NCI-H2196 (cell line): Measurements from ENCODE around the gene TAF9B.
A peak's percentile ranks its signal among the peaks of the same experiment; 100 is the strongest.
"Not testable (repeated sequence)": the region's sequence is repeated elsewhere in the genome, so short reads cannot be mapped to it uniquely, and the experiment has no call there.

Experiments used
- DNase-seq: peaks from one replicate; lab custom pipeline; 2025; ENCODE audit not compliant: unreplicated experiment; lab: John Stamatoyannopoulos, UW

TAF9B gene

GRCh38 chrX:78139160-78140123 is at the start of gene TAF9B:
Gene TAF9B, minus strand, starts transcription at chrX:78139650. Its CDS starts 39 bp downstream, at chrX:78139611.
- DNase-seq, result peak; percentile 84

GRCh38 chrX:78182881-78183280 is 43.4 kb upstream of the TAF9B start:
- DNase-seq, result no peak

- DNase-seq, result no peak
Observed at GRCh38 chrX:78181307-78181706, 41.9 kb upstream of the TAF9B start.

- DNase-seq, result no peak
Observed at GRCh38 chrX:78168065-78168464, 28.6 kb upstream of the TAF9B start.

- no peak for DNase-seq
Observed at GRCh38 chrX:78165425-78165824, 26.0 kb upstream of the TAF9B start.

GRCh38 chrX:78163175-78163574 is 23.7 kb upstream of the TAF9B start:
- DNase-seq, result not testable (repeated sequence)

- not testable (repeated sequence) for DNase-seq
Observed at GRCh38 chrX:78160711-78161110, 21.3 kb upstream of the TAF9B start.

GRCh38 chrX:78157846-78158245 is 18.4 kb upstream of the TAF9B start:
- not testable (repeated sequence) for DNase-seq

- not testable (repeated sequence) for DNase-seq
Observed at GRCh38 chrX:78157373-78157772, 17.9 kb upstream of the TAF9B start.

- DNase-seq, result not testable (repeated sequence)
Observed at GRCh38 chrX:78147002-78147540, 7.6 kb upstream of the TAF9B start.

- no peak for DNase-seq
Observed at GRCh38 chrX:78140206-78140605, 756 bp upstream of the TAF9B start.

GRCh38 chrX:78133238-78133960 is 6.1 kb downstream of the TAF9B start:
- DNase-seq, result no peak

GRCh38 chrX:78131117-78131516 is 8.3 kb downstream of the TAF9B start:
- DNase-seq, result no peak

- no peak for DNase-seq
Observed at GRCh38 chrX:78130396-78130795, 9.1 kb downstream of the TAF9B start.

- no peak for DNase-seq
Observed at GRCh38 chrX:78129714-78130113, 9.7 kb downstream of the TAF9B start.

- not testable (repeated sequence) for DNase-seq
Observed at GRCh38 chrX:78125781-78126180, 13.7 kb downstream of the TAF9B start.

GRCh38 chrX:78125148-78125547 is 14.3 kb downstream of the TAF9B start:
- no peak for DNase-seq

GRCh38 chrX:78124307-78124706 is 15.1 kb downstream of the TAF9B start:
- DNase-seq, result no peak

GRCh38 chrX:78123190-78123589 is 16.3 kb downstream of the TAF9B start:
- DNase-seq, result no peak

GRCh38 chrX:78119521-78120227 is 19.8 kb downstream of the TAF9B start:
- no peak for DNase-seq

- no peak for DNase-seq
Observed at GRCh38 chrX:78118628-78119027, 20.8 kb downstream of the TAF9B start.
